Right lobe of liver (tissue), 6 donors: ENCODE data around the gene POLD4. TPM values are rescaled to one million over a fixed set of nuclear protein-coding genes. Genes with fewer than 3 reads are reported as not detected.

Source experiments
- ATAC-seq, 4 donors: fragments of 200-7000 bp; cut with Tn5 transposase; one replicate each; pipeline ENCODE4 v1.9.1; 2020; ENCODE audit warnings: mild to moderate bottlenecking in 4 of 4, moderate library complexity in 4 of 4
- DNase-seq, 3 donors: peaks; one replicate each; pipeline ENCODE4 v3.0.0-alpha.2; 2020
- H3K27ac ChIP-seq, 3 donors: fragments of 200-600 bp; one replicate each; pipeline ENCODE4 v1.8.0; 2022
- H3K27me3 ChIP-seq, 2 donors: fragments of 200-600 bp; one replicate each; pipeline ENCODE4 v1.8.0; 2022
- H3K36me3 ChIP-seq, 4 donors: fragments of 200-600 bp; sonication (generic) in 1 of 4; one replicate each; pipeline versions ENCODE4 v1.5.1 to v1.8.0; 2017 to 2022; ENCODE audit warnings: control low read depth in 1 of 4
- H3K4me1 ChIP-seq, 4 donors: fragments of 200-600 bp; sonication (generic) in 1 of 4; one replicate each; pipeline versions ENCODE4 v1.5.1 to v1.8.0; 2017 to 2022; ENCODE audit warnings: control low read depth in 1 of 4
- H3K4me3 ChIP-seq, 3 donors: fragments of 200-600 bp; one replicate each; pipeline ENCODE4 v1.8.0; 2022
- H3K9me3 ChIP-seq, 4 donors: fragments of 200-600 bp; sonication (generic) in 1 of 4; one replicate each; pipeline versions ENCODE4 v1.5.1 to v1.8.0; 2017 to 2022; ENCODE audit warnings: control low read depth in 1 of 4
- POLR2A ChIP-seq: fragments of 450-650 bp; IDR thresholded peaks from one replicate; pipeline ENCODE4 v1.6.1; 2017; ENCODE audit warnings: antibody characterized with exemption, mild to moderate bottlenecking
- WGBS: methylation state at CpG from one replicate; pipeline ENCODE4 v1.1.6; 2018; ENCODE audit warnings: low coverage, low lambda C conversion rate; ENCODE audit not compliant: insufficient coverage; ENCODE audit errors: missing lambda C conversion rate; 5-methylcytosine and 5-hydroxymethylcytosine counted together
- intact Hi-C, 2 donors: fragments of 100-400 bp; cut with DNase I; formaldehyde crosslinking; loops; one replicate each; pipeline versions ENCODE4 v1.11.2 to v1.14.1; 2022
- total RNA-seq, 6 experiments: library from RNA; depleted of rRNA in 2 of 6; stranded (reverse); fragments of >200 nt in 2 of 6; fragmentation: NEBNext Ultra II Directional in 3 of 6; extraction: Animal tissue kit (Norgen Biotek cat#: 25700) in 3 of 6; gene quantifications; one replicate each; pipeline versions ENCODE4 v1.1.0 to v1.2.4, GENCODE V29; 2016 to 2023
- TF ChIP-seq, protein P1 (sequence below), 4 donors: fragments of 200-600 bp in 3 of 4; fragments of 450-650 bp in 1 of 4; IDR thresholded peaks; one replicate each; pipeline versions ENCODE4 v1.5.1 to v1.8.0; 2016 to 2022; ENCODE audit warnings: antibody characterized with exemption in 4 of 4, mild to moderate bottlenecking in 2 of 4
- donor health status: DM: no; HTN: yes; CAD: no.
- donor health status: DM: no; HTN: no; CAD: no.
- donor health status: DM: no; HTN: no; CAD: no.
- donor health status: DM: no; HTN: yes; CAD: no.
- donor health status: DM: no; HTN: yes; CAD: no.

Gene POLD4
- total RNA-seq, 6 experiments from 2014 or later, result 70.5 to 216 (median 97.9) TPM

DNA sequence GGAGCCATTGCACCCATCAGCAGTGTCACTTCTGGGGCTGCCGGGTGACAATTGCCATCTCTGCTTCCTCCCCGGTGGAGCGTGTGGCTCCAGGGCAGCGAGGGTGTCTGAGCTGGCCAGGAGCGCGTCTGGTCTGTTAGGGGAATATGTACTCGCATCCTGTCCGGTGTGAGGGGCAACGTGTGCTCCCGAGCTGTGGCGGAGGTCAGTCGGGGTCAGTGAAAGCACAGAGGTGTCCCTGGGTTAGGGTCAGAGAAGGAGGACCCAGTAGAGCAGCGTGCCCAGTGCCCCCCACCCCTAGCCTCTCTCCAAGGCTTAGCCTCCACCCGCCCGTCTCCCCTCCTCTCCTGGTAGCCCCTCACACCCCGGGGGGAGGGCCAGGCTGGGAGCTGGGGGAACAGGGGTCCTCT is 18.6 kb upstream of the POLD4 start:
- Histone ChIP-seq H3K27ac (no peak overlapping the region), H3K4me1 (peaks cover 0 to 17% (median 6%) of the 10 kb centered on the region in 4 donors), H3K4me3 (peak overlapping the region; percentile 57 to 89 (median 68)), H3K27me3 (no peaks in the 10 kb centered on the region), H3K36me3 (no peaks in the 10 kb centered on the region), H3K9me3 (no peaks in the 10 kb centered on the region)
- intact Hi-C loops, result no loop called here
- DNase-seq (peak in 1 of 3 donors; percentile 36), ATAC-seq (peak in 2 of 4 donors; percentile 2 to 6)
- TF ChIP-seq POLR2A, result no peak
- TF ChIP-seq, protein P1, sequence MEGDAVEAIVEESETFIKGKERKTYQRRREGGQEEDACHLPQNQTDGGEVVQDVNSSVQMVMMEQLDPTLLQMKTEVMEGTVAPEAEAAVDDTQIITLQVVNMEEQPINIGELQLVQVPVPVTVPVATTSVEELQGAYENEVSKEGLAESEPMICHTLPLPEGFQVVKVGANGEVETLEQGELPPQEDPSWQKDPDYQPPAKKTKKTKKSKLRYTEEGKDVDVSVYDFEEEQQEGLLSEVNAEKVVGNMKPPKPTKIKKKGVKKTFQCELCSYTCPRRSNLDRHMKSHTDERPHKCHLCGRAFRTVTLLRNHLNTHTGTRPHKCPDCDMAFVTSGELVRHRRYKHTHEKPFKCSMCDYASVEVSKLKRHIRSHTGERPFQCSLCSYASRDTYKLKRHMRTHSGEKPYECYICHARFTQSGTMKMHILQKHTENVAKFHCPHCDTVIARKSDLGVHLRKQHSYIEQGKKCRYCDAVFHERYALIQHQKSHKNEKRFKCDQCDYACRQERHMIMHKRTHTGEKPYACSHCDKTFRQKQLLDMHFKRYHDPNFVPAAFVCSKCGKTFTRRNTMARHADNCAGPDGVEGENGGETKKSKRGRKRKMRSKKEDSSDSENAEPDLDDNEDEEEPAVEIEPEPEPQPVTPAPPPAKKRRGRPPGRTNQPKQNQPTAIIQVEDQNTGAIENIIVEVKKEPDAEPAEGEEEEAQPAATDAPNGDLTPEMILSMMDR (IDR thresholded peaks at IDR 0.05), result no peak
- 0% methylated on average over 4 of the region's 16 CpGs for WGBS

DNA sequence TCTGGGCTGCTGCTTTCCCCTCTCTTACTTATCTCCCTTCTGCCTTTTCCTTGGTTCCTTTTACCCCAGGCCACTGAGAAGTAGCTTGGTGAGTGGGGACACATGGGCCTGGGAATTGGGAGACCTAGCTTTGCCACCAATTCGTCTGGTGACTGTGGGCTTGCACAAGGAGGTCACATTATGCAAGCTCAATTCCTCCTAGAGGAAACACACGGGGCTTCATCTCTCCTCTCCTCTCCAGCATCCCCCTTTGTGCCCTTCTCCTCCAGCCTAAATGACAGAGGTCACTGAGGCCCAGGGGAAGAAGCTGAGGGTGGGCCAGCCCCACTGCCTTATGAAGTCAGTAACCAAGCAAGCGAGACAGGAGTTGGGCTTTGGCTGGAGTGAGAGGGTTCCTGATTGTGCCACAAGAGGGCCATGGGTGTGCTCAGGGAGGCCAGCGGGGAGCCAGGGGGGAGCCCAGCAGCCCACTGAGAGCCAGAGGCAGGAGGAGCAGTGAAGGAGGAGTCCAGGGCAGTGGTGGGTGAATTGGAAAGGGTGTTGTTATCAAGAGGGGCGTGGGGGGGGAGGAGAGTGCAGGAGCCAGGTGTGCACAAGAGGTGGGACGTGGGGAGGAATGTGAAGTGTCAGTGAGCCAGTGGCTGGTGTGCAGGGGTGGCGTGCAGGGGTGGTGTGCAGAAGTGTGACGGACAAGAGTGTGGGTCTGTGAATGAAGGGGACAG is 18.0 kb upstream of the POLD4 start:
- ATAC-seq, result peak; percentile 14 to 49 (median 21)
- H3K4me3 ChIP-seq, result no peak overlapping the region

DNA sequence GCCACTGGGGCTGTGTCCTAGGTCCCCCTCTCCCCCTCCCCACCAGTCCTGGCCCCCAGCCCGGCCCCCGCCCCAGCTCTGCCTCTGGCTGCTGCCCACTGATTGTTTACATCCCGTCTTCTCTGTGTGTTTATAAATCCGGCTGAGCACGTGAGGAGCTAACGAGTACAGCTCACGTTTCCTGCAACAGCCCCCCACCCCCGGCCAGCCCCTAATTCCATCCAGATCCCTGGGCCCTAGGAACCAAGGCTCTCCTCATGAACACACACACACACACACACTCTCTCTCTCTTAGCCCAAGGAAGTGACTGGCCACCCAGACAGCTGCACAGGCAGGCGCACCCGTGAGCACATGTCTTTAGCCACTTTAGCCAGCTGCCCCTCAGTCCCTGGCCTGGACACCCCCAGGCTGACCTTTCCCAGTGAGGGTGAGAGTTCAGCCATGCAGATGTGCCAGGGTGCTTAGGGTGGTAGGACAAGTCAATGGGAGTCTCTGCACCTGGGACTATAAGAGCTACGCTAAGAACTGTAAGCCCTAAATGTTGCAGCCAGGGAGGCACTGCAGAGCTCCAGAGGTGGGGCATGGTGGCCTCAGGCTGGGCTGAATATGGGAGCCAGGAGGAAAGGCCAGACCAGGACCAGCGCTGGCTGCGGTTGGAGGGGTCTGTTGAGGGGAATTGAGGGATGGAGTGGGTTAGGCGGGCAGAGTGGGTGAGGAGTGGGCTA is 17.2 kb upstream of the POLD4 start:
- H3K36me3 ChIP-seq, result no peaks in the 10 kb centered on the region
- H3K4me1 ChIP-seq, result peaks cover 0 to 17% (median 6%) of the 10 kb centered on the region in 4 donors
- intact Hi-C loops, result no loop called here
- no peak for DNase-seq
- no peak for ATAC-seq
- no peaks in the 10 kb centered on the region for H3K27me3 ChIP-seq
- H3K9me3 ChIP-seq, result no peaks in the 10 kb centered on the region
- 62% methylated on average over 10 of the region's 14 CpGs for WGBS
- no peak overlapping the region for H3K4me3 ChIP-seq
- no peak overlapping the region for H3K27ac ChIP-seq
- TF ChIP-seq, protein P1 (IDR thresholded peaks at IDR 0.05), result no peak
- TF ChIP-seq POLR2A, result no peak

More for the DNA sequence above, 18.0 kb upstream of the POLD4 start:
- Histone ChIP-seq H3K27ac (no peak overlapping the region), H3K9me3 (no peaks in the 10 kb centered on the region), H3K36me3 (no peaks in the 10 kb centered on the region), H3K27me3 (no peaks in the 10 kb centered on the region), H3K4me1 (peaks cover 0 to 17% (median 6%) of the 10 kb centered on the region in 4 donors)
- DNase-seq, result no peak
- intact Hi-C loops, result no loop called here
- WGBS, result 34% methylated on average over 6 of the region's 8 CpGs
- TF ChIP-seq, protein P1 (IDR thresholded peaks at IDR 0.05), result peak; percentile 29 to 38 (median 30)
- TF ChIP-seq POLR2A, result no peak

DNA sequence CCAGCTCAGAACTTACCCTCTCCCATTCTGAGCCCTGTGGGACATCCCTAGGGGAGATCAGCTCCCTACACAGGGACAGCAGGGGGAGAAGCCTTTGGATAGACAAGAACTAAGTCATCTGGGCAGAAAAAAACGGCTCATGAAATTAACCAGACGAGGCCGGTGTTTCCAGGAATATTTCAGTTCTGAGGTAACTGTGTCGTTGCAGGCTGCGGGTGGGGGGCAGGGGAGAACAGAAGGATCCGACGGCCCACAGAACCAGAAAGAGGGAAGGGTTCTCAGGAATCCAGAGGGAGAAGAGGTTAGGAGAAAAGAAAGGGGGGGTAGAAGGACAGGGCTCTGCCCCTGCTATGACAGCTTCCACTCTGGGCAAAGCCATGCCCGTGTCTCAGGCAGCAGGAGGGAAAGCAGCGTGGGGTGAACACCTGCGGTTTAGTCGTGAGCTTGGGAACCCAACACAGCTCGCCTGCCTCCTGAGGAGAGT is 16.5 kb upstream of the POLD4 start:
- Histone ChIP-seq H3K4me1 (peaks cover 0 to 17% (median 6%) of the 10 kb centered on the region in 4 donors), H3K4me3 (no peak overlapping the region), H3K36me3 (no peaks in the 10 kb centered on the region), H3K9me3 (no peaks in the 10 kb centered on the region), H3K27me3 (no peaks in the 10 kb centered on the region), H3K27ac (no peak overlapping the region)
- DNase-seq, result no peak
- intact Hi-C loops, result no loop called here
- ATAC-seq, result no peak
- TF ChIP-seq, protein P1 (IDR thresholded peaks at IDR 0.05), result no peak
- no peak for TF ChIP-seq POLR2A
- WGBS, result 74% methylated on average over 6 of the region's 12 CpGs
